ENCODE results near the gene DEDD2.

DNA sequence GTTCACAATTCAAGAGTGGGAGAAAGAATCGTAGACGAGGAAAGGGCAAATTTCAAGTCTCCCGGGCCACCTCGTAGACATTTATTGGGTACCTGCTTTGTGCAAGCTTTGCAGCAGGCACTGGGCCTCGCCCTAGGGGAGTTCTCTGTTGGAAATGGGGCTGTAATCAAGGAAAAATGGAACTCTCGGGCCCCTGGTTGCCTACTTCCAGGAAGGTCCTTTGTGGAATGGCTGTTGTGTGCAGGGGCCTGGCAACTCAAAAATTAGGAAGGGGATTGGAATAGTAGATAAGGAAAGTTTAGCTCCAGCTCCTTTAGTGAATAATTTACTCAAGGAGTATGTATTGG, 3.2 kb upstream of the DEDD2 start:
- TF ChIP-seq, protein P1, sequence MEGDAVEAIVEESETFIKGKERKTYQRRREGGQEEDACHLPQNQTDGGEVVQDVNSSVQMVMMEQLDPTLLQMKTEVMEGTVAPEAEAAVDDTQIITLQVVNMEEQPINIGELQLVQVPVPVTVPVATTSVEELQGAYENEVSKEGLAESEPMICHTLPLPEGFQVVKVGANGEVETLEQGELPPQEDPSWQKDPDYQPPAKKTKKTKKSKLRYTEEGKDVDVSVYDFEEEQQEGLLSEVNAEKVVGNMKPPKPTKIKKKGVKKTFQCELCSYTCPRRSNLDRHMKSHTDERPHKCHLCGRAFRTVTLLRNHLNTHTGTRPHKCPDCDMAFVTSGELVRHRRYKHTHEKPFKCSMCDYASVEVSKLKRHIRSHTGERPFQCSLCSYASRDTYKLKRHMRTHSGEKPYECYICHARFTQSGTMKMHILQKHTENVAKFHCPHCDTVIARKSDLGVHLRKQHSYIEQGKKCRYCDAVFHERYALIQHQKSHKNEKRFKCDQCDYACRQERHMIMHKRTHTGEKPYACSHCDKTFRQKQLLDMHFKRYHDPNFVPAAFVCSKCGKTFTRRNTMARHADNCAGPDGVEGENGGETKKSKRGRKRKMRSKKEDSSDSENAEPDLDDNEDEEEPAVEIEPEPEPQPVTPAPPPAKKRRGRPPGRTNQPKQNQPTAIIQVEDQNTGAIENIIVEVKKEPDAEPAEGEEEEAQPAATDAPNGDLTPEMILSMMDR (IDR thresholded peaks at IDR 0.05 in 8 of 11, conservative IDR thresholded peaks at IDR 0.05 in 3 of 11), result no peak
- TF ChIP-seq POLR2A (IDR thresholded peaks at IDR 0.05), result no peak
- TF ChIP-seq POLR2AphosphoS5 (IDR thresholded peaks at IDR 0.05), result no peak

Measured in spleen (tissue), 7 donors.